ENCODE data around the gene POPDC3. TPM values are rescaled to one million over a fixed set of nuclear protein-coding genes. Genes with fewer than 3 reads are reported as not detected.
"Not testable (repeated sequence)": the region's sequence is repeated elsewhere in the genome, so short reads cannot be mapped to it uniquely, and the experiment has no call there.

Gene POPDC3, protein sequence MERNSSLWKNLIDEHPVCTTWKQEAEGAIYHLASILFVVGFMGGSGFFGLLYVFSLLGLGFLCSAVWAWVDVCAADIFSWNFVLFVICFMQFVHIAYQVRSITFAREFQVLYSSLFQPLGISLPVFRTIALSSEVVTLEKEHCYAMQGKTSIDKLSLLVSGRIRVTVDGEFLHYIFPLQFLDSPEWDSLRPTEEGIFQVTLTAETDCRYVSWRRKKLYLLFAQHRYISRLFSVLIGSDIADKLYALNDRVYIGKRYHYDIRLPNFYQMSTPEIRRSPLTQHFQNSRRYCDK
- not detected for total RNA-seq

DNA sequence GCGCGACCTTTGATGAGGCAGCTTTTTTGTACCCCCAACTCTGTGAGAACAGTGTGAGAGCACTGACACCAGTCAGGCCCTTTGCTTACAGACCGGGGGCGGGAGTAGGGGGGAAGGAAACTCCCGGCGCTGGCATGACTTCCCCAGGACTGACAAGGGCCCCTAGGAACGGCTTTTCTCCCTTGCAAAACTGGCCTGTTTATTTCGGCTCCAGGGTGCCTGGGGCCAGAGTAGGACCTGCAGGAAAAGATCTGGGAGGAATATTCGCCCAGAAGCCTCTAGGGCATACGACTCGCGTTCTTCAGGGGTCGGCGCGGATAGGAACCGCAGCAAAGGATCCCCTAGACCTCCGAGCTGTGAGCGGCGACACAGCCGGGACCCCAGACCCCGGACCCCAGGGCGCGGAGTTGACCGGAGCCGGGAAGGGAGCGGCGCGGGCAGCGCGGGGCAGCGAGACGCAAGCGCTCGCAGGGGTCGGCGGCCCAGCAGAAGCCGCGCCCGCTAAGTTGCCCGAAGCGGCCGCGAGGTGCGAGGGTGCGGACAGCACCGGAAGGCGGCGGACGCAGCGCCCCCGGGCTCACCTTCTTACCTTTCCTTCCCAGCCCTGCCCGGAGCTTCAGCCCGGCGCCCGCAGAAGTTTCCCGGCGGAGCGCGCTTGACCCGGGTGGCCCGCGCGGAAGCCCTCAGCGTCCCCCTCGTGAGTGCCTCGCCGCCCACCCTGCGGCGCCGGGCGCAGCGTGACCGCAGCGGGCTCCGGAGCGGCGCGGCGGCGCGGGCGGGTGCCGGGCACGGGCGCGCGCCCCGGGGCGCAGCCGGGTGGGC, at the start of gene POPDC3:
TSS of gene POPDC3 (minus strand) at position 771 of the 822 bp plus-strand sequence. CDS start 18,105 bp downstream, outside the sequence.
- WGBS, 2 donors, result 4 to 5% methylated on average over 48 to 61 of the region's 90 CpGs
- no peak for DNase-seq (ENCODE audit: low spot score in 2 of 2)
- no peak for TF ChIP-seq POLR2A (IDR thresholded peaks at IDR 0.05)
- H3K4me3 ChIP-seq (ENCODE audit: low read depth, poor library complexity, severe bottlenecking), result peak within 1 kb of the TSS; percentile 23
- intact Hi-C loops (cut with DNase I; ENCODE audit: low total_unique reads), result no loop called here

GRCh38 chr6:105227295-105227767, 47.5 kb upstream of the POPDC3 start:
- intact Hi-C loops (cut with DNase I; ENCODE audit: low total_unique reads), result no loop called here
- 80 to 82% methylated on average over 3 of the region's 3 CpGs for WGBS, 2 donors

GRCh38 chr6:105226598-105227294, 46.9 kb upstream of the POPDC3 start:
- intact Hi-C loops (cut with DNase I; ENCODE audit: low total_unique reads), result no loop called here
- DNase-seq (ENCODE audit: low spot score in 2 of 2), result no peak
- WGBS, 2 donors, result 47 to 63% methylated on average over 7 of the region's 7 CpGs
- no peak overlapping the region for H3K4me3 ChIP-seq (ENCODE audit: low read depth, poor library complexity, severe bottlenecking)
- TF ChIP-seq POLR2A (IDR thresholded peaks at IDR 0.05), result no peak
- TF ChIP-seq, protein P1, sequence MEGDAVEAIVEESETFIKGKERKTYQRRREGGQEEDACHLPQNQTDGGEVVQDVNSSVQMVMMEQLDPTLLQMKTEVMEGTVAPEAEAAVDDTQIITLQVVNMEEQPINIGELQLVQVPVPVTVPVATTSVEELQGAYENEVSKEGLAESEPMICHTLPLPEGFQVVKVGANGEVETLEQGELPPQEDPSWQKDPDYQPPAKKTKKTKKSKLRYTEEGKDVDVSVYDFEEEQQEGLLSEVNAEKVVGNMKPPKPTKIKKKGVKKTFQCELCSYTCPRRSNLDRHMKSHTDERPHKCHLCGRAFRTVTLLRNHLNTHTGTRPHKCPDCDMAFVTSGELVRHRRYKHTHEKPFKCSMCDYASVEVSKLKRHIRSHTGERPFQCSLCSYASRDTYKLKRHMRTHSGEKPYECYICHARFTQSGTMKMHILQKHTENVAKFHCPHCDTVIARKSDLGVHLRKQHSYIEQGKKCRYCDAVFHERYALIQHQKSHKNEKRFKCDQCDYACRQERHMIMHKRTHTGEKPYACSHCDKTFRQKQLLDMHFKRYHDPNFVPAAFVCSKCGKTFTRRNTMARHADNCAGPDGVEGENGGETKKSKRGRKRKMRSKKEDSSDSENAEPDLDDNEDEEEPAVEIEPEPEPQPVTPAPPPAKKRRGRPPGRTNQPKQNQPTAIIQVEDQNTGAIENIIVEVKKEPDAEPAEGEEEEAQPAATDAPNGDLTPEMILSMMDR (IDR thresholded peaks at IDR 0.05), result no peak

More at GRCh38 chr6:105227295-105227767, 47.5 kb upstream of the POPDC3 start:
- DNase-seq (ENCODE audit: low spot score in 2 of 2), result no peak
- TF ChIP-seq POLR2A (IDR thresholded peaks at IDR 0.05), result no peak
- TF ChIP-seq, protein P1 (IDR thresholded peaks at IDR 0.05), result no peak
- no peak overlapping the region for H3K4me3 ChIP-seq (ENCODE audit: low read depth, poor library complexity, severe bottlenecking)

DNA sequence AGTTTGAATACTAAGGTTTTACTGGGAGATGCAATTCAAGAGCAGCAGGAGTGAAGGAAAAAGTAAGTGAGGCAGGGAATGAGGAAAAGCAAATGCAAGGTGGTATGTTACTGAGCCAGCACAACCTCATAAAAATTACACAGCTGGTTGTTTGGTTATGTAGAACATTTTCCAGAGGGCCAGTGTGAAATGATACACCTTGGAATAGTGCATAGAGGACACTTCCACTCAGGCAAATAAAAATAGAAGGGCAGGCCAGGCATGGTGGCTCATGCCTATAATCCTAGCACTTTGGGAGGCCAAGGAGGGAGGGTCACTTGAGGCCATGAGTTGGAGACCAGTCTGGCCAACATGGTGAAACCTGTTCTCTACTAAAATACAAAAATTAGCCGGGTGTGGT, 43.4 kb upstream of the POPDC3 start:
- H3K4me3 ChIP-seq (ENCODE audit: low read depth, poor library complexity, severe bottlenecking), result no peak overlapping the region
- WGBS, 2 donors, result 80 to 85% methylated on average over 1 of the region's 1 CpG
- DNase-seq (ENCODE audit: low spot score in 2 of 2), result no peak
- intact Hi-C loops (cut with DNase I; ENCODE audit: low total_unique reads), result no loop called here
- TF ChIP-seq, protein P1 (IDR thresholded peaks at IDR 0.05), result no peak
- no peak for TF ChIP-seq POLR2A (IDR thresholded peaks at IDR 0.05)

- DNase-seq (ENCODE audit: low spot score in 2 of 2); intact Hi-C loops (cut with DNase I; ENCODE audit: low total_unique reads); H3K4me3 ChIP-seq (ENCODE audit: low read depth, poor library complexity, severe bottlenecking): not testable (repeated sequence)
- WGBS, 2 donors, result 90 to 92% methylated on average over 2 of the region's 2 CpGs
These were observed 41.4 kb upstream of the POPDC3 start for GRCh38 chr6:105221219-105221618.

- no peak overlapping the region for H3K4me3 ChIP-seq (ENCODE audit: low read depth, poor library complexity, severe bottlenecking)
- no peak for DNase-seq (ENCODE audit: low spot score in 2 of 2)
- 77 to 85% methylated on average over 5 of the region's 5 CpGs for WGBS, 2 donors
- intact Hi-C loops (cut with DNase I; ENCODE audit: low total_unique reads), result no loop called here
- no peak for TF ChIP-seq POLR2A (IDR thresholded peaks at IDR 0.05)
These were observed 40.4 kb upstream of the POPDC3 start for GRCh38 chr6:105220186-105220585.

DNA sequence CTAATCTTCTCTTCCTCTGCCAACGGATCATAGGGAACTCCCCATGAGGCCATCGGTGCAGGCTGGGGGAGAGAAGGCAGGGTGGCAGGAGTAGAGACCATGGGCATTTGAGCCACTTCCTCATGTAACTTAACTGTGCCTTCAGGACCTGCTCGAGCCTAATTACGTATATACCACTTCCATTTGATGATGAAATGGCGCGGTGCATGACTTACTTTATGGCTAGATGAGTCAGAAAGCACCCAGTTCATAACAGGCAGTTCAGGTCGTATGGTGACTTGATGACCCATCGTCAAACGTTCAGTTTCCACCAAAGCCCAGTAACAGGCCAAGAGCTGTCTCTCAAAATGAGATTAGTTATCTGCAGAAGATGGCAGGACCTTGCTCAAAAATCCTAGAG, 39.4 kb upstream of the POPDC3 start:
- WGBS, 2 donors, result 91 to 95% methylated on average over 9 of the region's 9 CpGs
- H3K4me3 ChIP-seq (ENCODE audit: low read depth, poor library complexity, severe bottlenecking); DNase-seq (ENCODE audit: low spot score in 2 of 2); intact Hi-C loops (cut with DNase I; ENCODE audit: low total_unique reads): not testable (repeated sequence)

Data from lower leg skin (tissue), 4 donors.